NCI-H345 treated with DMSO at 0.1 percent for 48 hours (cell line): ENCODE data around the gene FLAD1.
A peak's percentile ranks its signal among the peaks of the same experiment; 100 is the strongest.
"Not testable (repeated sequence)": the region's sequence is repeated elsewhere in the genome, so short reads cannot be mapped to it uniquely, and the experiment has no call there.

Source experiments
- DNase-seq: peaks from one replicate; lab custom pipeline; 2025; ENCODE audit not compliant: unreplicated experiment; lab: John Stamatoyannopoulos, UW

The FLAD1 gene

DNA sequence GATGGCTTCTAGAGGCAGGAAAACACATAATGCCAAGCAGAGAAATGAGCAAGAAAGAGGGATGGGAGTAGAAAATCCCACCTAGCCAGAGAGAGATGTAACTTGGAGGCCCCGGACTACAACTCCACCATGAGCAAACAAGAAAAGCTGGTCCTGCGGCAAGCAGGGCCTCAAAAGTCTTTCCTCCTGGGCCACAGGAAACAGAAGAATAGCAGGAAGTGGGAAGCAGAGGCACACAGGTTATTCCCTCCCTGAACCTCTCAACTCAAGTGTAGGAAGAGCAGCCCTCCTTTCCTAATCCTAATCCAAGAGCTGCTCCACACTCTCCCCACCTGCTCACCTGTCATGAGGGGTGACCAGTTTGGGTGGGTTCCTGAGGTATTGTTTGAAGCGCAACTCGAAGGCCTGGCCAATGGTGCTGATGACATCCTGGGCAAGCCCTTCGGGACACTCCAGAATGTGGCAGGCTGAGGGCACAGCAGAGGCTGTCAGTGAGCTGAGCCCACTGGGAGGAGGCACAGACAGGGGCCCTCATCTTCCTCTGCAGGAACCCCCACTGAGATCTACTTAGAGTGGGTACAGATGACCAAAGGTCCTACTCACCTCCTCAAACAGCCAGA lies 15.7 kb upstream of the FLAD1 start:
- DNase-seq = no peak

DNA sequence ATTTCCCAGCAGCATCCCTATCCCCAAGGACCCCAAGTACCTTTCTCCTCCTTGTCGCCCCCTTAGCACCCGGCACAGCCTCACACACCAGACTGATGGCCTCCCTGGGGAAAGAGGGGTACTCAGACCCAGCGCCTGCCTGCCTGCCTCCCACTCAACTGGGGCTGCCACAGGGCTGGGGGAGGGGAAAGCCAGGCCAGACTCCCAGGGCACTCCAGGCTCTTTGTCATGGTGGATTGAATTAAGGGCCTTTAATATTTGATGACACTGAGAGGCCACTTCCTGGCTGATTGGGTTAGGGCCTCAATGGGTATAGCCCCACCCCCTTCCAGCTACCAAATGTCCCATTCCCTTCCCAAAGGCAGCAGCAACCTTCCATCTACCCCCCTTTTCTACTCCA lies 14.4 kb upstream of the FLAD1 start:
- DNase-seq = no peak

DNA sequence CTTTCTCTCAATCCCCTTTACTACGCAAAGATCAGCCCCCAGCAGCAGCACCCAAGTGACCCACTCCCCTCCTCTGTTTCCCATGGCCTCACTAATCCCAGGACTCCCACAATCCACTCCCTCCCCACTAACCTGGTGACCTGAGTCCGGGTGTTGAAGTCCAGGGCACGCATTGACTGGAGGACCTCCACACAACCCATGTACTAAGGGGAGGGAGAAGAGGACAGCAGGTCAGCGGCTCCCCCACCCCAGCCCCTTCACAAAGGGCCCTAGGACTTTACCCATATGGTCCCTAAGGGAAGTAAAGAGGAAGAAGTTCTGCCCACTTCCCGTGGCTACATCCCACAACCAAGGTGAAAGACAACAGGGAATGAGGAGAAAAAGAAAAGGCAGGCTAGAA lies 13.9 kb upstream of the FLAD1 start:
- DNase-seq = no peak

DNA sequence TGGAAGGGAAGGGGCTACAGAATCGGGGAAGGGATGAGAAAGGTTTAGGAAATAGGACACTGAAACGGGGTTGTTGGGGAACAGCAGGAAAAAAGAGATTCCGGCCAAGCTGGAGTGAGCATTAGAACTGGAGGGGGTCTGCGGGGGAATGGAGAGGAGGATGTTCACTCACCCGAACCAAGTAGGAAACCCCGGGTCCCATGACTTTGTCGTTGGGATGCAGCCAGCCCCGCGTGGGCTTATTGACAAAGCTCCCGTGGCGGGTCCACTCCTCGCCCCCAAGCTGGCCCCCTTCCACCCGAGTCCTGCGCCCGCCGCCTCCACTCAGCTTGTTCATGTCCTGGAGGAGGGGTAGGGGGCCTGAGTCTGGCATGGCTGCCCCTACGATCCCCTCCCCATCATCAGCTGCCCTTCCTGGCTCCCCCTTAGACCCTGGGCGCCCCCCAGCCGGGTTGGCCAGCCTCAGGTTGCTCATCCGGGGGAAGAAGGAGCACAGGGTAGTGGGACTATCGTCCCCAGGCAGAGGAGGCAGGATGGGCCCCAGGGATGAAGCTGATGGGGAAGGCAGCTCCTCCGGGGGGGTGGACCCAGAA lies 13.2 kb upstream of the FLAD1 start:
- DNase-seq = no peak

DNA sequence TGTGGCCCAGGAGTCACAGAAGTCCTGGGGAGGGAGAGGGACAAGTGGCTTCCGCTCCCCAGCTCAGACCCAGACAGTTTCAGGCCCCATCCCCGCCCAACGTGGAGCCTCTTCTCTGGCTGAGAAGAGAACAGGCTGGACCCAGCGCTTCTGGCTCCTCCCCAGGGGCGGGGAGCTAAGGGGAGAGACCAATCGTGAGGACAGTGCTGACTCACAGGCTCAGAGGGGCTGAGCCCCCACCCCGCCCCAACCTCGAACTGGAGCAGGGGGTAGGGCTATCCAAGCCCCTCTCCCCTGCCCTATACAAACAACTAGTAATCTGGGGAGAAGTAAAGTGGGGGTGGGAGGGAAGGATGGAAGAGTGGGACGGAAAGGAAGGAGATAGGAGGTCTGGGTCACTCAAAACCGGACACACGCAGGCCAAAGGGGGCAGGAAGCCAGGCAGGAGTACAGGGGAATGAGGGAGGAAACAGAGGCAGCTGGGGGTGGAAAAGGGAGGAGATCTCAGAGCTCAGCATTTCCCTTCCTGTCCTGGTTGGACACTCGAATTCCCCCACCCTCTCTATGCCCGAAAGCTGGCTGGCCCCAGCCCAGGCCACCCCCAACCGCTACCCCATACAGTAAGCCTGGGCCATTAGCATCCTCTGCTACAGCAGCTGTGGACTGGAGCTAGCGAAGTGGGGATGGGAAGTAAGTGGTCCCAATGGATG lies 12.4 kb upstream of the FLAD1 start, which contains the start of gene SHC1:
Gene SHC1 (minus strand): TSS at position 117 of the 710 bp plus-strand sequence. CDS start 221 bp downstream, outside the sequence.
- no peak for DNase-seq

DNA sequence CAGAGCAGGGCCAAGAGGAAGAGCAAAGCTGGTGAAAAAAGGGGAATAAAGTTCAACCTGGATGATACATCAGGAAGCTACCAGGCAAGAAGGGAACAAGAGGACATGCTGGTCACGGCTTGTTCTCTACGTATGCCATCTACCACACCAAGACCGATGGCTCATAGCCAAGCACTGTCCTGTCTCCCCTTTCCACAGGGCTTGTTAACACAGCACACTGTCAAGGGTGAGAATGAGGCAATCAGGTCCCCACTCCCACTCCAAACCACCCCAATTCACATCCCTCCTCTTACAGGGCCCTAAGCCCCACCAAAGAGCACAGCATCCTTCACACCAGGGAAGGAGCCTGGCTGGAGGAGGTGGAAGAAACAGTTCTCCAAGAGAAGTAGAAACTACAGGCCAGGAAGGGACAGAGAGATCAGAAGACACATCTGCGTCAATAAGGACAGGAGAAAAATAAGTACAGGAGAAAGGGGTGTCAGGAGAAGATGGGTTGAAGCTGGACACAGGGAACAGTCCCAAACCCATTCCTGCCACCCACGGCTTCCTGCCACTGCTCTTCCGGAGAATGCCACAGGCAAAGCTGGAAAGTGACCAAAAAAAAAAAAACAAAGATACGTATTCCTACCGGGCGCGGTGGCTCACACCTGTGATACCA lies 11.7 kb upstream of the FLAD1 start:
- no peak for DNase-seq

DNA sequence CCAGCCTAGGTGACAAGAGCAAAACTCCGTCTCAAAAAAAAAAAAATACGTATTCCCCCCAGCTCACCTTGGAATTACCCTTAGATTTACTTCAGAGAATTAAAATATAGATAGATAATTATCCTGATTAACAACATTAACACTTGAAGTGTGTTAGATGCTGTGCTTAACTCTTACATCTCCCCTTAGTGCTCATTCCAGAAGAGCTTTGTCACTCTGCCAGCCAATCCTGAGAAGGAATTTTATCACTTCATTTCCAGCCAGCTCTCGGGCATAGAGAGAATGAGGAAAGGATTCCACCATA lies 11.0 kb upstream of the FLAD1 start:
- no peak for DNase-seq

DNA sequence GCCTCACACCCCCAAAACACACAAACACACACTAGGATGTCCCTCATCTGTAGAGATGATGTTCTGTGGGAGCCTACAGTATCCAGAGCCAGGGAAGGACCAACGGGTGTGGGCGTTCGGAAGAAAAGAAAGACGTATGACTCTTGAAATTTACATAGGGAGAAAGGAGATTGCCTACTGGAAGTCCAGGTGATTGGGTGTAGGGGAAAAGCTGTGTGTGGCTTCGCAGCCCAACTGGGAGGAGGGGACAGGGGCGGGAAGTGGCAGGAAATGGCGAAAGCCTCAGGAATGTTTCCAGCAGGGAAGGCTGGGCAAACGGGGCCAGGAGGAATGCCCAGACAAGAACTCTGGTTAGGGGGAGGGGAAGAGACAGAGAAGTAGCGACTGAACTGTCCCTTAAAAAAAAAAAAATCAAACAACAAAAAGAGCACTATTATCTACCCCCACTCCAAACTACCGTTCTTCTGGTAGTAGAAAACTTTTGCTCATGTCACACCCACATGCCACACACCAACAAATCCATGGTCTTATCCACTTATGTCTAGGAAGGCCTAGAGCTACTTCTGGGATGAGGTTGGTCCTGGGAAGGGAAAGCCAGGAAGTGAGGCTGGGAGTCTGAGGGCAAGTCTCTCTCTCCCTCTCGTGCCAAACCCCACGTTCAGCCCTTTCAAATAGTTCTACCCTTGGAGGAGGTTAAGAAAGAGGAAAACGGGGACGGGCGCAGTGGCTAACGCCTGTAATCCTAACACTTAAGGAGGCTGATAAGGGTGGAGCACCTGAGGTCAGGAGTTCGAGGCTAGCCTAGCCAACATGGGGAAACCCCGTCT lies 10.4 kb upstream of the FLAD1 start:
- DNase-seq = no peak

DNA sequence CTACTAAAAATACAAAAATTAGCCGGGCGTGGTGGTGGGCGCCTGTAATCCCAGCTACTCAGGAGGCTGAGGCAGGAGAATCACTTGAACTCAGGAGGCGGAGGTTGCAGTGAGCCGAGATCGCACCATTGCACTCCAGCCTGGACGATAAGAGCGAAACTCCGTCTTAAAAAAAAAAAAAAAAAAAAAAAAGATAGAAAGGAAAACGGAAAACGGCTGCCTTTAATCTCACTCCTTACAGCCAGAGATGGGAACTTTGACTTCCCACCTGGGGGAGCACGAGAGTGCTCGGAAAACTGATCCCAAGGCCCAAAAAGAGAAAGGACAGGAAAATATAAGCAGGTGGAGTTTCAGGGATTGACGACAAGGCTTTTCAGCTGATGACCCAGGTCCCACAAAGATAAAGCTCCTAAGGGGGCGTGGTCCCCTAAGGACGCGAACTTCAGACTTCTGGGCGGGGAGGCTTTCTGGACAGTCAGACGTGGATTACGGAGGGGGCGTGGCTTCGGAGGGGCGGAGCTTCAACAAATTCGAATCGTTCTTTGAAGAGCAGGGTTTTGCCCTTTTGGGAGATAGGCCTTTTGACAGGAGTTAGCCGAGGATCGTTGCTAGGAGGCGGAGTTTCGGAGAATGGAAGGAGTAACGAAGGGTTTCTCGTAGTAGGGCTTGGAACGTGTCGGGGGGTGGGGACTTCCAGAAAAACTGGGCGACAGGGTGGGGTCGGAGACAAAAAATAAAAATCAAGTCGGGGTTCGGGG lies 9.6 kb upstream of the FLAD1 start:
- peak; percentile 97 for DNase-seq

DNA sequence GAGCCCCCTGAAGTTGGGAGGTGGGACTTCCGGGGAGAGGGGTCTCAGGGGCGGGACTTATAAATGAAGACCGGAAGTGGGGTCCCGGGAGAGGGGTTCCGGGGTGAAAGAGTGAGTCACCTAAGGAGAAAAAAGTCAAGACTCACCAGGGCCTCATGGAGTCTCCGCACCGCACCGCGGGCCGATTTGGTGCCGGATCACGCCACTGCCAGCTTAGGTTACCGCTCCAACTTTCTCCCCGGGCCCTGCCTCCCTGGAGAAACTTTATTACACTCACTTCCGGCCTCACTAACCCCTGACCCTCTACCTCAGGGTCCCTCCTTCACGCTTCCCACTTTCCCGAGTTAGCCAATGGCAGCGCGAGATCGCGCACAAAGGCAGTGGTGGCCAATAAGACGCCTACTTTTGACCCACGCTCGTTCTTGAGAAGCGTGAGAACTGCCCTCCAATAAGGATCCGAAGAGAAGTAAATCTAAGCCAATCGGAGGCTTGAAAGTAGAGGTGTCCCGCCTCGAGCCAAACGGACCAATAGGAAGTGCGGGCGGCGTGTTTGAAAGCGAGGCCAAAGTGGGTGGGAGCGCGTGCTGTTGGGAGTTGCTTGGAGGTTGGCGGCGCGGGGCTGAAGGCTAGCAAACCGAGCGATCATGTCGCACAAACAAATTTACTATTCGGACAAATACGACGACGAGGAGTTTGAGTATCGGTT lies 8.9 kb upstream of the FLAD1 start, which contains the start of gene CKS1B:
Gene CKS1B (plus strand): TSS at position 580 of the 706 bp plus-strand sequence. CDS start 65 bp downstream, at position 645.
- DNase-seq = peak; percentile 100

DNA sequence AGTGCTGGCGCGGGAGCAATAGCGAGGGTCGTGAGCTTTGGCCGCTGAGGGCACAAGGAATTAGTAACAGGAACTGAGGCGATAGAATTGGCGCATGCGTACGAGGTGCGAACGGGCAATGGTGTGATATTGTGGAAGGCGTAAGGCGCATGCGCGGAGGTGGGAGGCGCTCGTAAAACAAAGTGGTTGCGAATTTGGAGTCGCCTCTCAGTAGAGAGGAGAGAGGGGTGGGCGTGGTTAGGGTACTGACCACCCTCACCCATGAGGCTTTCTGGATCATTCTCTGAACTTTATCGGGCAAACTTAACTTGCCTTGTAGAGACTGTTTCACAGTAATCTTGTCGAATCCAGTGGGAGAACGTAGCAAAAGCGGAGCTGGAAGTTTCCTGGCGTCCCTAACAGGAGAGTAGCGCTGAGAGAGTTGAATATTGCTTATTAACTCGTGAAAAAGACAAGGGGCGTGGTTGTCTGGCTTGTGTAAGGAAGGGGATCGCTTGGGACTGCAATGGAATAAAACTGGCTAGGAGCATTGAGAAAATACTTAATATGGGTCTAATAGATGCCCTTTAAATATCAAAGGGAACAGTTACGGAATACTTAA lies 8.2 kb upstream of the FLAD1 start:
- DNase-seq = peak; percentile 100

DNA sequence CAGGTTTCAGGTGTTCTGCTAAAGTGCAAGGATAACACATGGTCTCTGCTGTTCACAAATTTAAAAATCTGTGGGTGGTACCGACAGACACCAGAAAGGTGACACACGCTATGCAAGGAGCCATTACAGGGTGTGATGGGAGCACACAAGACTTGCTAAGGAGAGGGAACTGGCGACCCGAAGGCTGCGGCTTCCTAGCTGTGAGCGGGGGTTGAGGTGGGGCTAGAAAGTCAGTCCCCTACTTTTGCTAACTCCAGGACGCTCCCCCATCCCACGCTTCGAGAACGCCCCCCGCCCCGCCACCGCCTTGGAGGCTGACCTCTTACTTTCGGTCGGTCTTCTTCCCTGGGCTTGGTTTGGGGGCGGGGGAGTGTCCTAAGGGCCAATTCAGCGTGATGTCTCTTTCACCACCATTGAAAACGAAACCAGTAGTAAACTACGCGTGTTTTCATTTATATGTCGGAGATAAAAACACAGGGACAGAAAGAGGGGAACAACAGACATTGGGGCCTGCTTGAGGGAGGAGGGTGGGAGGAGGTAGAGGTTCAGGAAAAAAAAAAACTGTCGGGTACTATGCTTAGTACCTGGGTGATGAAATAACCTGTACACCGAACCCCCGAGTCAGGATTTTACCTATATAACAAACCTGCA lies 7.6 kb upstream of the FLAD1 start:
- no peak for DNase-seq

DNA sequence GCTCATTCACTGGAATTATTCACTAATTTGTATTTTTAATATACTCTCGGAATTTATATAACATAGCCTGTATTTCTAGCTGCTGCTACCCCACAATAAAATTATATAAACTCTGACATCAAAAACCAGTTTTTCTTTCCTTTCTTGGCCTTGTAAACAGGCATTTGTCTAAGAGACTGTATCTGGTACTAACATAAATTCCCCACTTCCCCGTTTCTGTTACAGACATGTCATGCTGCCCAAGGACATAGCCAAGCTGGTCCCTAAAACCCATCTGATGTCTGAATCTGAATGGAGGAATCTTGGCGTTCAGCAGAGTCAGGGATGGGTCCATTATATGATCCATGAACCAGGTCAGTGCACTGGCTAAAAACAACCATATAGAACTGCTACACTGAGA lies 5.4 kb upstream of the FLAD1 start:
- not testable (repeated sequence) for DNase-seq

DNA sequence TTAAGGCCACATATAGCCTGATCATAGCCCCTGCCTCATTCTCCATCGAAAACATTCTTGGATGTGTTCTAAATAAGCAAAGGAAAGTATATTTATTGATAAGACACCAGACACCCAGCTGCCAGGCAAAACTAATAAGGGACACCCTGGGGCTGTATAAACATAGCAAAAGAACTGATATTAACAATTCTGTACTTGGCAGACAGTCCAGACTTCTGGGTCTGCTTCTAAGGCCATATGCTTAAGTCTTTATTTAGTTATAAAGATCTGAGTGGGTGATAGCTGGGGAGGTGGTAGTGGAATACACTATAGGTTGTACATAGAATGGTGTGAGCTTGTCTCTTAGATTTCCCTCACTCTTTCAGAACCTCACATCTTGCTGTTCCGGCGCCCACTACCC lies 4.8 kb upstream of the FLAD1 start:
- no peak for DNase-seq

DNA sequence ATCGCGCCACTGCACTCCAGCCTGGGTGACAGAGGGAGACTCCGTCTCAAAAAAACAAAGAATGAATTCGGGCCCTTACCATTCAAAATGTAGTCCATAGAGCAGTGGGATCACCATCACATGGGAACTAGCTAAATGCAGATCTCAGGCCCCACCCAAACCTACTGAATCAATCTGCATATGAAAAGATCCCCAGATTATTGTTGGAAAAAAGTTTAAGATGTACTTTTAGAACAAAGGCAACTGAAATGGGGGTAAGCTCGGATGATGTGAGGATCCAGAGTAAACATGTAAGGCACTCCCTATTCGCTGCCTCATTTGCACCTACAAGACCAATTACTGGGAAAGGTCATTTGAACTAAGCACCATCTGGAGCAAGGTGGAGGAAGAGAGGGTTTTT lies 803 bp upstream of the FLAD1 start:
- no peak for DNase-seq

DNA sequence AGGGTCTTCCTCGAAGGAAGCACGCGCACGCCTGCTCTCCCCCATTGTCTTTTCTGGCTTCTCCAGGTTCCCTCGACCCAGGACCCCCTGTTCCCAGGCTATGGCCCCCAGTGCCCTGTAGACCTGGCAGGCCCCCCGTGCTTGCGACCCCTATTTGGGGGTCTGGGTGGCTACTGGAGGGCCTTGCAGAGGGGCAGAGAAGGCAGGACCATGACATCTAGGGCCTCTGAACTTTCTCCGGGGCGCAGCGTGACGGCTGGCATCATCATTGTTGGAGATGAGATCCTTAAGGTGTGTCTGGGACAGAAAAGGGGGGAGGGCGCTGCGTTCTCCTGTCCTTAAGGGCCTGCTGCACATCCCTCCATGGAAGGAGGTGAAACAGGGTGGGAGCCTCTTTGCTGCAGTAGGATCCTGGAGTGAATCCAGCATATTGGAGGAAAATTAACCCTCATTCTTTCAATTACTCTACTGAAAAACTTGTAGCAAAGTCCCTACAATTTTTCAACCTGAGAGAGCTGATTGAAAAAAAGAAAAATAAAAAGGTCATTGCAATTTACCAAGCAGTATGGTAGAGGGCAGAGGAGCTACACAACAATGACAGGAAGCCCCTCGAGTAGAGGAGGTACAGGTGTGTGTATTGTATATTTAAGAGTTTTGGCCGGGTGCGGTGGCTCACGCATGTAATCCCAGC lies 777 bp downstream of the FLAD1 start:
- no peak for DNase-seq

DNA sequence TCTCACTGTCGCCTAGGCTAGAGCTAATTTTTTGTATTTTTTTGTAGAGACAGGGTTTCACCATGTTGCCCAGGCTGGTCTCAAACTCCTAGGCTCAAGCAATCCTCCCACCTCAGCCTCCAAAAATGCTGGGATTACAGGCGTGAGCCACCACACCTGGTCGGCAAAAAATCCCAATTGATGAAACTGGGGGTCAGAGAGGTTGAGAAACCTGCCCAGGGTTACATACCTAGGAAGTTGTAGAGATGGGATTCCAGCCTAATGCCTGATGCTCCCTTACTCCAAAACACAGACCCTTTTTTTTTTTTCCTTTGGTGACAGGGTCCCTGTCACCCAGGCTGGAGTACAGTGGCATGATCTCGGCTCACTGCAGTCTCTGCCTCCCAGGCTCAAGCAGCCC lies 3.6 kb downstream of the FLAD1 start:
- not testable (repeated sequence) for DNase-seq

DNA sequence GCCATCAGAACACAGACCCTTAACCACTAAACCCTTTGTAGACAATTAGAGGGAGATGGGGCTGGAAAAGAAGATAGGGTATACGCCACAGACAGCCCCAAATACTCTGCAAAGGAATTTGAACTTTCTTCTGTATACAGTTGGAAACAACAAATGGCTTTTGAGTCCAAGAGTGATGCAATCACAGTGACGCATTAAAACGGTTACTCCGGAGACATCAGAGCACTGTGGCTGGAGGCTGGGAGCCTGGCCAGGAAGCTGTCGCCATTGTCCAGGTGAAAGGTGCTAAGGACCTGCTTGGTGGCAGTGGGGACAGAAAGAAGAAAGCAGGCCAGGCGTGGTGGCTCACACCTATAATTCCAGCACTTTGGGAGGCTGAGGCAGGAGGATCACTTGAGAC lies 4.2 kb downstream of the FLAD1 start:
- DNase-seq = no peak
